Measurements from ENCODE around the gene SF1. TPM values are rescaled to one million over a fixed set of nuclear protein-coding genes. Genes with fewer than 3 reads are reported as not detected.
A peak's percentile ranks its signal among the peaks of the same experiment; 100 is the strongest.

Gene SF1
- total RNA-seq, 1 donor: 114 TPM

DNA sequence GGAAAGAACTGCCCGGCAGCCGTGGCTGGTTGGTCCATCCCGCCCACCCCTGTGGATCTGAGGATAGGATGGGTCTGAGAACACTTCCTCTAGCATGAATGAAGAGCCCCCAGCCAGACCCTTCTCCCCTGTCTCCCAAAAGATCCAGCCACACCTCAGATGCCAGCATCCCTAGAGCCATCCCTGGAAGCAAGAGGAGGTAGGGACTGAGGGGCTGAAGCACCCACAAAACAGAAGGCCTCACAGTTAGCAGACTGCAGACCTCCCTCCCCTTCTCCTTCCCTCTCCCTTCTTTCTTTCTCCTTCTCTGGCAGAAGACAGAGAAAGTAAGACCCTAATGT is 57.0 kb downstream of the SF1 start:
- H2AFZ ChIP-seq (ENCODE audit: low read length): no peak overlapping the region
- peaks cover 30% of the 10 kb centered on the region for H3K27me3 ChIP-seq (ENCODE audit: insufficient read depth, low read length)
- H3K4me2 ChIP-seq (ENCODE audit: insufficient read depth, low read length): no peak overlapping the region
- no peaks in the 10 kb centered on the region for H3K9me3 ChIP-seq (ENCODE audit: low read depth, low read length)
- DNase-seq (ENCODE audit: insufficient read length, low spot score, missing footprints): peak; percentile 73
- TF ChIP-seq, protein P1, sequence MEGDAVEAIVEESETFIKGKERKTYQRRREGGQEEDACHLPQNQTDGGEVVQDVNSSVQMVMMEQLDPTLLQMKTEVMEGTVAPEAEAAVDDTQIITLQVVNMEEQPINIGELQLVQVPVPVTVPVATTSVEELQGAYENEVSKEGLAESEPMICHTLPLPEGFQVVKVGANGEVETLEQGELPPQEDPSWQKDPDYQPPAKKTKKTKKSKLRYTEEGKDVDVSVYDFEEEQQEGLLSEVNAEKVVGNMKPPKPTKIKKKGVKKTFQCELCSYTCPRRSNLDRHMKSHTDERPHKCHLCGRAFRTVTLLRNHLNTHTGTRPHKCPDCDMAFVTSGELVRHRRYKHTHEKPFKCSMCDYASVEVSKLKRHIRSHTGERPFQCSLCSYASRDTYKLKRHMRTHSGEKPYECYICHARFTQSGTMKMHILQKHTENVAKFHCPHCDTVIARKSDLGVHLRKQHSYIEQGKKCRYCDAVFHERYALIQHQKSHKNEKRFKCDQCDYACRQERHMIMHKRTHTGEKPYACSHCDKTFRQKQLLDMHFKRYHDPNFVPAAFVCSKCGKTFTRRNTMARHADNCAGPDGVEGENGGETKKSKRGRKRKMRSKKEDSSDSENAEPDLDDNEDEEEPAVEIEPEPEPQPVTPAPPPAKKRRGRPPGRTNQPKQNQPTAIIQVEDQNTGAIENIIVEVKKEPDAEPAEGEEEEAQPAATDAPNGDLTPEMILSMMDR (IDR thresholded peaks at IDR 0.05; ENCODE audit: extremely low read depth, low read depth, low read length): no peak
- H3K27ac ChIP-seq (ENCODE audit: low read depth, low read length): no peak overlapping the region
- no peaks in the 10 kb centered on the region for H3K36me3 ChIP-seq (ENCODE audit: insufficient read depth, low read length)
- no peaks in the 10 kb centered on the region for H4K20me1 ChIP-seq (ENCODE audit: insufficient read depth, low read length)
- H3K79me2 ChIP-seq (ENCODE audit: insufficient read depth, low read length): no peaks in the 10 kb centered on the region
- H3K4me3 ChIP-seq (ENCODE audit: insufficient read depth, low read length): no peak overlapping the region
- H3K4me1 ChIP-seq (ENCODE audit: insufficient read depth, low read length): no peaks in the 10 kb centered on the region

DNA sequence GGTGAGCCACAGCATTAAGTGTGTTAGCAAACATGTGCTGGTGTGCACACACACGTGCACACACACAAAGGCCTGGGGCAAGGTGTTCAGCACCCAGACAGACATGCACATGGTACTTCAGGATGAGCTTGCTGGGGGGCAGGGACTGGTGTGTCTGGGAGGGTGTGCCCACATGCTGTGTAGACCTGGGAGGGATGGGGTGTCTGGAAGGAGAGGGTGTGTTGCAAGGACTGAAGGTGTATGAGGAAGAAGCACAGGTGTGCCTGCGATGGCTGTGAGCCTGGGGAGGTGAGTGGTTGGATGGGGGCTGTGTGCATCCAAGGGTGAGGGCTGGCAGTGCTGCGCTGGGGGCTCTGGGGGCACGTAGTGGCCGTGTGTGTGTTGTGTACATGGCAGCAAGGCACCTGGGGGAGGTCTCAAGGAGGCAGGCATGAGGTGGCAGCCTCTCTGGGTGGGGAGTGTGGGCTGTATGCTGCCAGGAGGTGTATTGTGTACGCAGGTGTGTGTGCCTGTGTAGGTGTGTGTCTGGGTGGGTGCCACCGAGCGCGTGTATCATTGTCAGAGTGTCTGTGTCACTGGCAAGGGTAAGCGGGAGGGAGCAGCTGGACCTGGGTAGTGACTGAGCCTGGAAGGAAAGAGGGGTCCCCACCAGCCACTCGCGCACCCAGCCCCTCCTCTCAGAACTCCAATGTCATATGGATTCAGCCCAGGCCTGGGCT is 57.5 kb downstream of the SF1 start:
- Histone ChIP-seq H2AFZ (ENCODE audit: low read length) (no peak overlapping the region), H3K4me2 (ENCODE audit: insufficient read depth, low read length) (no peak overlapping the region), H3K27me3 (ENCODE audit: insufficient read depth, low read length) (peaks cover 33% of the 10 kb centered on the region), H3K27ac (ENCODE audit: low read depth, low read length) (no peak overlapping the region), H4K20me1 (ENCODE audit: insufficient read depth, low read length) (no peaks in the 10 kb centered on the region), H3K4me3 (ENCODE audit: insufficient read depth, low read length) (no peak overlapping the region), H3K9me3 (ENCODE audit: low read depth, low read length) (no peaks in the 10 kb centered on the region), H3K36me3 (ENCODE audit: insufficient read depth, low read length) (no peaks in the 10 kb centered on the region), H3K79me2 (ENCODE audit: insufficient read depth, low read length) (no peaks in the 10 kb centered on the region), H3K4me1 (ENCODE audit: insufficient read depth, low read length) (no peaks in the 10 kb centered on the region)
- TF ChIP-seq, protein P1 (IDR thresholded peaks at IDR 0.05; ENCODE audit: extremely low read depth, low read depth, low read length): no peak
- DNase-seq (ENCODE audit: insufficient read length, low spot score, missing footprints): peak; percentile 78

DNA sequence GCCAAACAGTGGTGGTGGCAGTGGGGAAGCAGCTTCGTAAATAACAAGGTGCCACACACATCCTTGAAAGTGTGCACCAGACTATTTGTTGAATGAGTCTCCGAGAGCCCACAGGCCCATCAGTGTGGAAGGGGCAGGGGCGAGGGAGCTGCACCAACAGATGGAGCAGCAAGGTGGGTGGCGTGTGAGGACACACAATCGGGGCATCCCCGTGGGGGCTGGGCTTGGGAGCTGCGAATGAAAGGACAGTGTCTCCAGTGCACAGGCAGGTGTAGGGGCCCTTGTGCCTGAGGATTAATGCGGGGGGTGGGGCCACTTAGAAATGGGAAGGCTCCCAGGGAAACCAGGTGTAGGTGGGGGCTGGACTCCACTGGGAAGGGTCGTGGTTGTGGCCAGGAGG is 58.2 kb downstream of the SF1 start:
- Histone ChIP-seq H3K27me3 (ENCODE audit: insufficient read depth, low read length) (peaks cover 39% of the 10 kb centered on the region), H3K79me2 (ENCODE audit: insufficient read depth, low read length) (no peaks in the 10 kb centered on the region)

DNA sequence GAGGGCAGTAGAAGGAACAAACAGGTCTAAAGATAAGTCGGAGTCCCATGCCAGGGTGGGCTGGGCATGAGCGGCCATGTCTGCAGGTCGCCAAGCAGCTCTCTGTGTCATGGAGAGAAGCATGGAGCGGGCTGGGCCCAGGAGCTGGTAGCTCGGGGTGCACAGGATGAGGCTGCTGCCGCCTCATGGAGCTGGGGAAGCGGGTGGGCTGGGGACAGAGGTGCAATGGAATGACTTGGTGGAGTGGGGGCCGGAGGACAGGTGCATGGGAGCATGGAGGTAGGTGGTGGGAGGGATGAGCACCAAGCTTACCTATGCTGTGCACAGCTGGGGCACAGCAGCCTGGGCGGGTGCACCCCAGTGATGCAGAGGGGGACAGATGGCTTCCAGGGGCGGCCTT is 58.9 kb downstream of the SF1 start:
- H3K36me3 ChIP-seq (ENCODE audit: insufficient read depth, low read length): no peaks in the 10 kb centered on the region
- H3K27ac ChIP-seq (ENCODE audit: low read depth, low read length): no peak overlapping the region
- no peak overlapping the region for H3K4me3 ChIP-seq (ENCODE audit: insufficient read depth, low read length)
- no peak overlapping the region for H3K4me2 ChIP-seq (ENCODE audit: insufficient read depth, low read length)
- no peak overlapping the region for H2AFZ ChIP-seq (ENCODE audit: low read length)
- DNase-seq (ENCODE audit: insufficient read length, low spot score, missing footprints): no peak
- H3K4me1 ChIP-seq (ENCODE audit: insufficient read depth, low read length): no peaks in the 10 kb centered on the region
- TF ChIP-seq, protein P1 (IDR thresholded peaks at IDR 0.05; ENCODE audit: extremely low read depth, low read depth, low read length): no peak
- no peaks in the 10 kb centered on the region for H4K20me1 ChIP-seq (ENCODE audit: insufficient read depth, low read length)
- peaks cover 47% of the 10 kb centered on the region for H3K27me3 ChIP-seq (ENCODE audit: insufficient read depth, low read length)
- H3K9me3 ChIP-seq (ENCODE audit: low read depth, low read length): no peaks in the 10 kb centered on the region
- H3K79me2 ChIP-seq (ENCODE audit: insufficient read depth, low read length): no peaks in the 10 kb centered on the region

More for the DNA sequence above, 58.2 kb downstream of the SF1 start:
- Histone ChIP-seq H2AFZ (ENCODE audit: low read length) (no peak overlapping the region), H3K4me1 (ENCODE audit: insufficient read depth, low read length) (no peaks in the 10 kb centered on the region), H3K36me3 (ENCODE audit: insufficient read depth, low read length) (no peaks in the 10 kb centered on the region), H3K4me2 (ENCODE audit: insufficient read depth, low read length) (no peak overlapping the region), H3K4me3 (ENCODE audit: insufficient read depth, low read length) (no peak overlapping the region), H3K9me3 (ENCODE audit: low read depth, low read length) (no peaks in the 10 kb centered on the region), H4K20me1 (ENCODE audit: insufficient read depth, low read length) (no peaks in the 10 kb centered on the region), H3K27ac (ENCODE audit: low read depth, low read length) (no peak overlapping the region)
- TF ChIP-seq, protein P1 (IDR thresholded peaks at IDR 0.05; ENCODE audit: extremely low read depth, low read depth, low read length): no peak
- DNase-seq (ENCODE audit: insufficient read length, low spot score, missing footprints): no peak

Data from osteoblast (primary cell).